Activated CD4-positive, alpha-beta memory T cell treated with anti-CD3 and anti-CD28 coated beads, Interleukin-2, amount 10 ng/mL, durations not matched to agents 7 days and 5 days (primary cell): ENCODE measurements around the gene SLAMF1. TPM values are rescaled to one million over a fixed set of nuclear protein-coding genes. Genes with fewer than 3 reads are reported as not detected.
"Not testable (repeated sequence)": the region's sequence is repeated elsewhere in the genome, so short reads cannot be mapped to it uniquely, and the experiment has no call there.

ENCODE experiments used
- CTCF ChIA-PET: fragments of 350-600 bp; sonication (Branson Sonifier 250); formaldehyde crosslinking; loops from one replicate; lab custom pipeline; 2021; ENCODE audit warnings: antibody characterized with exemption, inconsistent platforms; lab: Charles Lee
- POLR2A ChIA-PET: fragments of 350-600 bp; sonication (Branson Sonifier 250); formaldehyde crosslinking; loops from one replicate; lab custom pipeline; 2021; ENCODE audit warnings: antibody characterized with exemption; lab: Charles Lee
- DNase-seq: peaks from one replicate; pipeline ENCODE4 v3.0.0-alpha.2; 2020
- H3K27ac Mint-ChIP-seq: one replicate; pipeline ENCODE4 v1.8.0; 2021; ENCODE audit warnings: mild to moderate bottlenecking, mixed read lengths
- H3K27me3 Mint-ChIP-seq: one replicate; pipeline ENCODE4 v1.8.0; 2021; ENCODE audit warnings: mixed read lengths
- H3K36me3 Mint-ChIP-seq: one replicate; pipeline ENCODE4 v1.8.0; 2021; ENCODE audit warnings: low read depth, mixed read lengths
- H3K4me1 Mint-ChIP-seq: one replicate; pipeline ENCODE4 v1.8.0; 2021; ENCODE audit warnings: mixed read lengths
- H3K4me3 Mint-ChIP-seq: one replicate; pipeline ENCODE4 v1.8.0; 2021; ENCODE audit warnings: mild to moderate bottlenecking, mixed read lengths
- H3K9me3 Mint-ChIP-seq: one replicate; pipeline ENCODE4 v1.8.0; 2021; ENCODE audit warnings: mixed read lengths
- total RNA-seq, 2 experiments: library from RNA; stranded (reverse); gene quantifications; one replicate each; pipeline ENCODE4 v1.2.3, GENCODE V29; 2021

Gene SLAMF1
- total RNA-seq, 2 experiments from 2014 or later: 106 to 113 TPM

- H3K27ac Mint-ChIP-seq: peak overlapping the region; percentile 97
- H3K9me3 Mint-ChIP-seq: peaks cover 12% of the 10 kb centered on the region
- H3K36me3 Mint-ChIP-seq: peaks cover 58% of the 10 kb centered on the region
- POLR2A ChIA-PET: interaction anchor here (1.0 to 16.8 kb wide), 4 partner anchors 8 to 45 kb away, joined by 3 to 203 read pairs (median 12); partner anchors contain the start of genes CD84 and SLAMF6
- H3K27me3 Mint-ChIP-seq: no peaks in the 10 kb centered on the region
- CTCF ChIA-PET: interaction anchor here (1.1 to 1.3 kb wide), 2 partner anchors 9 to 11 kb away, joined by 3 to 4 read pairs; no protein-coding TSS in a partner anchor
- peak overlapping the region; percentile 58 for H3K4me3 Mint-ChIP-seq
- no peak for DNase-seq
- peaks cover 80% of the 10 kb centered on the region for H3K4me1 Mint-ChIP-seq
Observed at GRCh38 chr1:160567341-160567740, 79.5 kb downstream of the SLAMF1 start.

- DNase-seq: no peak
- peaks cover 12% of the 10 kb centered on the region for H3K9me3 Mint-ChIP-seq
- no peak overlapping the region for H3K4me3 Mint-ChIP-seq
- POLR2A ChIA-PET: interaction anchor here (2.0 to 16.8 kb wide), 3 partner anchors 11 to 43 kb away, joined by 6 to 203 read pairs (median 17); partner anchors contain the start of genes CD84 and SLAMF6
- H3K27ac Mint-ChIP-seq: peak overlapping the region; percentile 55
- CTCF ChIA-PET: interaction anchor here (1.0 to 2.7 kb wide), 3 partner anchors 13 to 135 kb away, joined by 3 to 9 read pairs (median 4); no protein-coding TSS in a partner anchor
- H3K27me3 Mint-ChIP-seq: no peaks in the 10 kb centered on the region
- peaks cover 57% of the 10 kb centered on the region for H3K36me3 Mint-ChIP-seq
- peaks cover 82% of the 10 kb centered on the region for H3K4me1 Mint-ChIP-seq
Observed at GRCh38 chr1:160565564-160565963, 81.3 kb downstream of the SLAMF1 start.

- ChIA-PET CTCF (interaction anchor here (1.7 to 2.7 kb wide), 2 partner anchors 15 to 23 kb away, joined by 4 to 9 read pairs; no protein-coding TSS in a partner anchor), POLR2A (interaction anchor here (16.8 kb wide), 1 partner anchor 13 kb away, joined by 203 read pairs; the partner anchor contains the start of gene CD84)
- peaks cover 86% of the 10 kb centered on the region for H3K4me1 Mint-ChIP-seq
- H3K9me3 Mint-ChIP-seq: peaks cover 12% of the 10 kb centered on the region
- H3K4me3 Mint-ChIP-seq, H3K27me3 Mint-ChIP-seq, H3K27ac Mint-ChIP-seq, DNase-seq: not testable (repeated sequence)
- peaks cover 64% of the 10 kb centered on the region for H3K36me3 Mint-ChIP-seq
Observed at GRCh38 chr1:160563230-160563629, 83.6 kb downstream of the SLAMF1 start.

GRCh38 chr1:160562745-160563144, 84.1 kb downstream of the SLAMF1 start:
- Mint-ChIP-seq H3K9me3 (peaks cover 12% of the 10 kb centered on the region), H3K36me3 (peaks cover 64% of the 10 kb centered on the region), H3K4me1 (peaks cover 86% of the 10 kb centered on the region)
- POLR2A ChIA-PET: interaction anchor here (16.8 kb wide), 1 partner anchor 14 kb away, joined by 203 read pairs; the partner anchor contains the start of gene CD84
- not testable (repeated sequence) for H3K27ac Mint-ChIP-seq, DNase-seq, H3K27me3 Mint-ChIP-seq, H3K4me3 Mint-ChIP-seq
- CTCF ChIA-PET: interaction anchor here (0.8 kb wide), 1 partner anchor 13 kb away, joined by 3 read pairs; no protein-coding TSS in a partner anchor

GRCh38 chr1:160560806-160561205, 86.0 kb downstream of the SLAMF1 start:
- POLR2A ChIA-PET: interaction anchor here (1.0 to 16.8 kb wide), 5 partner anchors 9 to 49 kb away, joined by 3 to 203 read pairs (median 3); partner anchors contain the start of gene CD84
- H3K27ac Mint-ChIP-seq: peak overlapping the region; percentile 80
- H3K27me3 Mint-ChIP-seq: no peaks in the 10 kb centered on the region
- H3K4me3 Mint-ChIP-seq: peak overlapping the region; percentile 66
- peaks cover 12% of the 10 kb centered on the region for H3K9me3 Mint-ChIP-seq
- DNase-seq: no peak
- CTCF ChIA-PET: interaction anchor here (1.2 to 3.6 kb wide), 5 partner anchors 9 to 132 kb away, joined by 3 to 14 read pairs (median 4); no protein-coding TSS in a partner anchor
- peaks cover 61% of the 10 kb centered on the region for H3K36me3 Mint-ChIP-seq
- peaks cover 73% of the 10 kb centered on the region for H3K4me1 Mint-ChIP-seq

- Mint-ChIP-seq H3K36me3 (peaks cover 59% of the 10 kb centered on the region), H3K27me3 (no peaks in the 10 kb centered on the region), H3K27ac (peak overlapping the region; percentile 80), H3K4me3 (peak overlapping the region; percentile 66), H3K9me3 (peaks cover 12% of the 10 kb centered on the region), H3K4me1 (peaks cover 66% of the 10 kb centered on the region)
- no peak for DNase-seq
- POLR2A ChIA-PET: interaction anchor here (1.0 to 16.8 kb wide), 7 partner anchors 8 to 50 kb away, joined by 3 to 203 read pairs (median 3); partner anchors contain the start of gene CD84
- CTCF ChIA-PET: interaction anchor here (0.9 to 3.6 kb wide), 6 partner anchors 10 to 131 kb away, joined by 3 to 14 read pairs (median 4); no protein-coding TSS in a partner anchor
Observed at GRCh38 chr1:160560045-160560705, 86.7 kb downstream of the SLAMF1 start.

GRCh38 chr1:160559437-160559836, 87.4 kb downstream of the SLAMF1 start:
- not testable (repeated sequence) for H3K27me3 Mint-ChIP-seq, DNase-seq
- H3K4me1 Mint-ChIP-seq: peaks cover 60% of the 10 kb centered on the region
- ChIA-PET POLR2A (interaction anchor here (0.5 to 16.8 kb wide), 9 partner anchors 9 to 269 kb away, joined by 3 to 203 read pairs (median 4); partner anchors contain the start of genes CD84 and SLAMF6), CTCF (interaction anchor here (0.9 to 3.6 kb wide), 8 partner anchors 9 to 130 kb away, joined by 3 to 14 read pairs (median 4); no protein-coding TSS in a partner anchor)
- peak overlapping the region; percentile 66 for H3K4me3 Mint-ChIP-seq
- H3K36me3 Mint-ChIP-seq: peaks cover 54% of the 10 kb centered on the region
- peaks cover 12% of the 10 kb centered on the region for H3K9me3 Mint-ChIP-seq
- peak overlapping the region; percentile 80 for H3K27ac Mint-ChIP-seq

- ChIA-PET CTCF (interaction anchor here (0.9 to 3.6 kb wide), 8 partner anchors 8 to 124 kb away, joined by 3 to 14 read pairs (median 4); no protein-coding TSS in a partner anchor), POLR2A (interaction anchor here (0.5 to 16.8 kb wide), 11 partner anchors 8 to 270 kb away, joined by 3 to 203 read pairs (median 3); partner anchors contain the start of genes CD84 and SLAMF6)
Observed at GRCh38 chr1:160558660-160559380, 88.0 kb downstream of the SLAMF1 start.

More at GRCh38 chr1:160558660-160559380, 88.0 kb downstream of the SLAMF1 start:
- Mint-ChIP-seq H3K27me3 (no peaks in the 10 kb centered on the region), H3K4me1 (peaks cover 56% of the 10 kb centered on the region), H3K4me3 (peak overlapping the region; percentile 66), H3K9me3 (peaks cover 12% of the 10 kb centered on the region), H3K27ac (peak overlapping the region; percentile 80), H3K36me3 (peaks cover 55% of the 10 kb centered on the region)
- no peak for DNase-seq

Other genes starting within 250 kb of the SLAMF1 start
- not detected for gene VANGL2, start 246.5 kb downstream of the SLAMF1 start, total RNA-seq
- gene SLAMF6, start 123.8 kb downstream of the SLAMF1 start, total RNA-seq: 10 to 100 TPM; 32.0 to 33.8 TPM
- 10 to 100 TPM; 21.6 to 23.3 TPM for gene CD84, start 67.5 kb downstream of the SLAMF1 start, total RNA-seq
- gene CD48, start 64.8 kb upstream of the SLAMF1 start, total RNA-seq: 100 to 1,000 TPM; 403 to 404 TPM
- 10 to 100 TPM; 13.7 to 15.3 TPM for gene SLAMF7, start 92.2 kb upstream of the SLAMF1 start, total RNA-seq
- gene LY9, start 149.1 kb upstream of the SLAMF1 start, total RNA-seq: 10 to 100 TPM; 46.4 to 49.9 TPM
- gene CD244, start 215.8 kb upstream of the SLAMF1 start, total RNA-seq: 1 to 10 TPM; 2.0 to 2.3 TPM
- gene ITLN1, start 238.1 kb upstream of the SLAMF1 start, total RNA-seq: not detected